RCC 7860 (cell line): ENCODE data around the gene SENP6.
"Not testable (repeated sequence)": the region's sequence is repeated elsewhere in the genome, so short reads cannot be mapped to it uniquely, and the experiment has no call there.

Source experiments
- DNase-seq: peaks from one replicate; pipeline ENCODE4 v3.0.0-alpha.2; 2015; ENCODE audit warnings: low spot score
- FAIRE-seq: peaks from 2 replicates; lab custom pipeline; 2012; peaks lifted over from hg19 to GRCh38; lab: Jason Lieb, UNC

The SENP6 gene

DNA sequence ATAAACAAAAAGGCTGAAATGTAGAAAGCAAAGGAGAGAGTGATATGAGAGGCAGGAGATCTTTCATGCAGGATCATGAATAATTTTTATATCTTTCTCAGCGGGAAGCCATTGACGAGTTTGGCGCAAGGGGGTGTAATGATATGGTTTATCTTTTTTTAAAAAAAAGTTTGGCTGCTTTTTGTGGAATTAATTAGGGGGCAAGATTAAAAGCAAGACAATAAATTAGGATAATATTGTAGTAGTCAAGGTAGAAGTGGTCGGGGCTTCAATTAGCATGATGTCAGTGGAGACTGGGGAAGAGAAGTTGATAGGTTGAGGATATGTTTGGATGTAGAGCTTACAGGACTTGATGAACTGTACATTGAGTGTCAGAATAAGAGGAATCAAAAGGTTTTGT, 4.0 kb downstream of the SENP6 start:
- no peak for FAIRE-seq
- DNase-seq, result no peak

DNA sequence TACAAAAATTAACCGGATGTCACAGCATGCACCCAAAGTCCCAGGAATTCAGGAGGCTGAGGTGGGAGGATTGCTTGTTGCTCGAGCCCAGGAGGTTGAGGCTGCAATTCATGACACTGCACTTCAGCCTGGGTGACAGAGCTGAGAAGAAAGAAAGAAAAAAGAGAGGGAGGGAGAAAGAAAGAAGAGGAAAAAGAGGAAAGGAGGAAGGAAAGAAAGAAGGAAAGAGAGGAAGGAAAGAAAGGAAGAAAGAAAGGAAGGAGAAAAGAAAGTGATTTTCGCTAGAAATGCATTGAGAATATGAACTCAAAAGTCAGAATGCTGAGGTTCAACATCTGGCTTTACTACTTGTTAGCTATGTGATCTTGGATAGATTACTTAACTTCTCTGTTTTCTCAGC, 6.6 kb downstream of the SENP6 start:
- no peak for DNase-seq
- FAIRE-seq, result no peak

DNA sequence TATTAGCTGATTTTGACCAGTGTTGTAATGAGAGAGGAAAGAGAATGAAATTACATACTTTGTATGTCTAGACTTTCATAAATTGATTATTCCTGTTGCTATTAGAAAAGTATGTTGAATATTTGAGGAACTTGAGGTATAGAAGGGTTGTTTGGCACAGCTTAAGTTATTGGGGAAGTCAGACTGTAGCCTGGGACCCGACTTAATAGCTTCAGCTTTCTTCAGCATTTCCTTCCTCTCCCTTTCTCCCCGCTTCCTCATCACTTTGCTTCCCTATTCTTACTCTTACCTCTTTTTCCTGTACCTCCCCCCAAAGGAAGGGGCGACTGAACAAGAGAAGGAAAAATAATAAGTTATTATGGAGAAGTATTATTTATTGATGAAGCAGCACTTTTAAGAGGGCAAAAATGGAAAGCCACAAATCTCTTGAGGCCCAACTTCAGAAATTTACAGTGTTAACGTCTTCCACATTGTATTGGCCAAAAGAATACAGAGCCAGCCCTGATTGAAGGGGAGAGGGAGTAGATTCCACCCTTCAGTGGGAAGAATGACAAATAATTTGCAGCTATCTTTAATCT, 7.4 kb downstream of the SENP6 start:
- FAIRE-seq (no peak), DNase-seq (no peak)

DNA sequence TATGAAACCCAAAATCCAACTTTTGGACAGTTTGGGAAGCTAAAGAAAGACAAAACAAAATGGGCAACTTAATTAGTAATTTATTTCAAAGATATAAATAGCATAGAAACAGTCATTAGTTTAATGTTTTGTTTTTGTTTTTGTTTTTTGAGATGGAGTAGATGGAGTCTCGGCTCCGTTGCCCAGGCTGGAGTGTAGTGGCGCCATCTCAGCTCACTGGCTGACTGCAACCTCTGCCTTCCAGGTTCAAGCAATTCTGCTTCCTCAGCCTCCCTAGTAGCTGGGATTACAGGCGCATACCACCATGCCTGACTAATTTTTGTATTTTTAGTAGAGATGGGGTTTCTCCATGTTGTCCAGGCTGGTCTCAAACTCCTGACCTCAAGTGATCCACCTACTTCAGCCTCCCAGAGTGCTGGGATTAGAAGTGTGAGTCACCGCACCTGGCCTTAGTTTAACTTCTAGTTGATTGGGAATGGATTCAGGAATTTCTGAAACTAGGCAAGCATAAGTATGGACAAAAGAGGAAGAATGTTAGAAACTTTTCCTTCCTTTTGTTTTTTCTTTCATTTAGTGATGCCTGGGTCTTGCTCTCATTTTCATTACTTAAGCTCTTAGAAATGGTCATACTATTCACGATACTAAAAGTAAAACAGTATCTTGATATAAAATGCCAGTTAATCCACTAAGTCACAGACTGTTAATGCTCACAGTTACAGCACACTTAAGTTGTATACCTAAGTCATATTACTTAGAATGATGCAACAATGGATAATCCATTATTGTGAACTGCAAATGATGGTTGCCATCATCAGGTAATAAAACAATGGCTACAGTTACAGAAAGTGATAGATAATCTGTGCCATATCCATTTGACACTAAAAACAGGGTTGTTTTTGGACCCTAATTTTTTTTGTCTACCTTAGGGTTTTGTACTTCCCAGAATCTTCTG, 8.2 kb downstream of the SENP6 start:
- FAIRE-seq, result no peak
- no peak for DNase-seq

DNA sequence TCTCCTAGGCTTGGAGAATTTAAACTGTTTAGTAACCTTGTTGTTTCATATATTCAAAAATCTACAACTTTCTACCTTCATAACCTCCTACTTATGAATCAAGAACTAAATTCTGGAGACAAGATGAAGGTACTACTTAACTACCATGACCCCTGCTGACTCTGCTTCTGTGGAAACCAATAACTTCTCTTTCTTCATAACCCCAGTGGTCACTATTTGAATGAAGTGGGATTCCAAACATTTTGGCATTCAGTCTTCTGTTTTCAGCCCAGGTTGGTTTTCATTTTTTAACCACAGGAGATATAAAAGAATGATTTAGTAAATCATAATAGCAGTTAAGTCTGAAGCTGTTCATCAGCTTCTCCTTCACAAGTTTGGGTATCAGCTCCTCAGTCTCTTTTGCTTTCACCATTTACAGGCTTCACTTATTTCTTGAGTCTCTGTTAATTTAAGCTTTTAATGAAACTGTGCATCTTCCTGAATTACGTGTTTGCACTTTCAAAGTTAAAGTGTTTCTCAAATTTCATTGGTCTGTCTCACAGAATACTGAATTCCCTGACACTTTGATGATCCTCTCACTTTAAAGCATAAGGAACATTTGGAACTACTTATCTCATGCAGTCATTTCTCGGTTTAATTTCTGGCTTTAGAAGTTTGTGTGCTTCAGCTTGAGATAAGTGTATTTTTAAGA, 9.5 kb downstream of the SENP6 start:
- FAIRE-seq (no peak), DNase-seq (no peak)

GRCh38 chr6:75611702-75612375, 10.2 kb downstream of the SENP6 start:
- DNase-seq (no peak), FAIRE-seq (no peak)

DNA sequence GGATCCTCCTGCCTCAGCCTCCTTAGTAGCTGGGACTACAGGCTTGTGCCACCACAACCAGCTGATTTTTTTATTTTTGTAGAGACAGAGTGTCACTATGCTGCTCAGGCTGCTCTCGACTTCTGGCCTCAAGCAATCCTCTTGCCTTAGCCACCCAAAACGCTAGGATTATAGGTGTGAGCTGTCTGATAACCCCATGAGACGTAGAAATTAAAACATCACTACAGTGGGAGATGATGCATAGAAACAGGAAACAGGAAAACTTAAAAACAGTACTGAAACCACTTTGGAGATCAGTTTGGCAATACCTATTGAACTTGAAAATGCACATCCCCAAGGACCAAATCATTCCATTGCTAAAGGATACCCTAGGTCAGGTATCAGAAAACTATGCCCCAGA, 10.8 kb downstream of the SENP6 start:
- DNase-seq (no peak), FAIRE-seq (no peak)

DNA sequence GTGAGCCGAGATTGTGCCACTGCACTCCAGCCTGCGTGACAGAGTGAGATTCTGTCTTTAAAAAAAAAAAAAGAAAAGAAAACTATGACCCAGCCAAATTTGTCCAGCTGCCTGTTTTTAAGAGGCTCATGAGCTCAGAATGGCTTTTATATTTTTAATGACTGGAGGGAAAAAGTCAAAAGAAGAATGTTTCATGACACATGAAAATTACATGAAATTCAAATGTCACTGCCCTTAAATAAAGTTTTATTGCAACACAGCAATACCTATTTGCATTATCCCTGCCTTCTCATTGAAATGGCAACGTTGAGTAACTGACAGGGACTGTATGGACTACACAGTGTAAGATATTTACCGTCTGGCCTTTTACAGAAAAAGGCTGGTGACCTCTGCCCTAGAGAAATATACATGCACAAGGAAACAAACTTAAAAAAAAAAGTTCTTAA, 11.4 kb downstream of the SENP6 start:
- no peak for FAIRE-seq
- DNase-seq, result no peak

DNA sequence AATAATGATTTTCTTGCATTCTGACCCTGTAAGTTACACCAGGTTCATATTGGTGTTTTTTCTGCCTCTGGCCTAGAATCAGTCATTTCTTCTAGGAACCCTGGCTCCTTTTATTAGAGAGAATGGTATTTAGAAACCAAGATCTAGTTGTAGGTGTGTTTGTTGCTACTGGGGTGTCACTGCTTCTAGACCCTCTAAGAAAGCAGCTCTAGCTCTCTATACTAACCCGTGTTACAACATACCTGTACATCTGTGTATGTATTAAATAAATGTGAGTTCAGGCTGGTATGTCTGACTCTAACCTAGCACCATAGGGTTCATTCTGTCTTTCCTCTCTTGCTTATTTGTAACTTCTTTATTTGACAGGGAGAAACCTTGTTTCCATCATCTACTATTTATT, 16.8 kb downstream of the SENP6 start:
- FAIRE-seq (no peak), DNase-seq (no peak)

GRCh38 chr6:75619230-75619899, 17.7 kb downstream of the SENP6 start:
- DNase-seq, result no peak
- no peak for FAIRE-seq

DNA sequence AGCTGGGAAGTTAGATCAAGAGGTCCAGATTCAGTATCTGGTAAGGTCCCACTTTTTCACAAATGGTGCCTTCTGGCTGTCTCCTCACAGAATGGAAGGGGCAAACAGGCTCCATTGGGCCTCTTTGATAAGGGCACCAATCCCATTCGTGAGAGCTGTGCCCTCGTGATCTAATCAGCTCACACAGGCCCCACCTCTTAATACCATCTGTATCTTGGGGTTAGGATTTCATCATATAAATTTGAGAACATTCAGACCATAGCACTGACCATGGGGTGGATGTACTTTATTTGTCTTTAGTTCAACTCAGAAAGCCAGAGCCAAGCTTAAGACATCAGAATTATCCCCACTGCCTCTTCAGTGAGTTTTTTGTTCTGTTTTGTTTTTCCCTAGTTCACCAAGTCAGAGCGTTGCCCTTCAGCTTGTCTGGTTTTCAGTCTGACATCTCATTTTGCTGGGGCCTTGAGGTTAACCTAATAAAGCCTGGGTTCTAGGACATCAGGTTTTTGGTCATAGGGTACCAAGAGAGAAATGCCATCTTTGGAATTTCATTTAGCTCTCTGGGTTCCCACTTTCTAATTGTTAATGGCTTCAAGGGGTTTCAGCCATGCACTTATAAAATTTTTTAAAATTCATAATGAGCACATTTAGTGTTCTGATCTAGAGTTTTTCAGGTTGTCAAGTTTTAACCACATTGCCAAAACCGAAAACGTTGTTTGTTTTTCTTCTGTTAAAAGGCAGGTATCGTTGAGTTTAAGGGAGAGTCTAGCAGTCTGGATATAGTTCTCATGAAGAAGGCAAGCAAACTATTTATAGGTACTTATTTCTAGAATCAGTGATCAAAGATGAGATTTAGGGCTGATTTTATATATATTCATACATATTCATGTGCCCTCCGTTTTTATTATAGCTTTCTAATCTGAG, 19.0 kb downstream of the SENP6 start:
- DNase-seq (no peak), FAIRE-seq (no peak)

DNA sequence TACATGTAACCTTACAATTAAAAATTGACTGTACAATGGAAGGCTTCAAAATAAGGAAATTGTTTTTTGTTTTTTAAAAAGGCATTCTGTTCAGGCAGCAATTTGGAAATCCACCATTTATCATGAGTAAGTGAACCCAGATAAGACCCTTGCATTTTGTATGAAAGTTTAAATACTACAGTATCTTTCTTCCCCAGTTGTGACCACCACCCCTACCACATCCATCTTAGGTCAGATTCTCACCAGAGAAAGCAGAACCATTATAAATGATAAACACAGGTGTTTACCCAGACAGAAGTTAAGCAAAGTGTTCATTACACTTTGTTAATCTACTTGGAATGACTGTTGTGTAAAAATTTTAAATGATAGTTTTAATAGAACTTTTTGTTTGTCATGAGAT, 20.2 kb downstream of the SENP6 start:
- FAIRE-seq, result no peak
- no peak for DNase-seq

DNA sequence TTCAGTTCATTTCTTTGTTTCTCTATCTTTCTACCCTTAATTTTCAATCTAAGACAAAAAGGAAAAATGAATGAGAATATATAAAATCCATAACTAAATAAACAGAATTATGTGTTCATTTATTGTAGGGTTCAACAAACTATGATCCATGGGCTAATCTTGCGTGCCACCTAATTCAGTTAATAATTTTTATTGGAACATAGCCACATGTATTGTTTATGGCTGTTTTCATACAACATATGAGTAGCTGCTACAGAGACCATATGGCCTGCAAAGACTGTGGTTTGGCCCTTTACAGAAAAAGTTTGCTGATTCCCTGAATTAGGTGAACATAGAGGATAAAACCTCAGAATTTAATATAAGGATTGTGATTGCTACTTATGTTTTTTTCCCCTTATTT, 21.8 kb downstream of the SENP6 start:
- FAIRE-seq, result no peak
- no peak for DNase-seq

DNA sequence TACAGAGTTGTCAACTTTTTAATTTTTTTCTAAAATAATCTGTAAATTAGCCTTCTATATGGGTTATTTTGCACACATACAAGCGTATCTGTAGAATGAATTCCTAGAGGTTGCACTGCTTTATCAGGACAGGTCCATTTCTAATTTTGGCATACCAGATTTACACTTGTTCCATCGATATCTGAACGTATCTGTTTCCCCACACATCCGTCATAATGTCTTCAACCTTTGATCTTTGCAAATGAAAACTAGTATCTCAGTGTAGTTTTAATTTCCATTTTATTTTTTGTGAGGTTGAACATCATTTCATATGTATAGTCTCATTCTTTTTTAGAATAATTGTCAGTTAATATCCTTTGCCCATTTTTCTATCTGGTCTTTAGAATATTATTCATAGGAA, 22.7 kb downstream of the SENP6 start:
- FAIRE-seq (no peak), DNase-seq (no peak)

DNA sequence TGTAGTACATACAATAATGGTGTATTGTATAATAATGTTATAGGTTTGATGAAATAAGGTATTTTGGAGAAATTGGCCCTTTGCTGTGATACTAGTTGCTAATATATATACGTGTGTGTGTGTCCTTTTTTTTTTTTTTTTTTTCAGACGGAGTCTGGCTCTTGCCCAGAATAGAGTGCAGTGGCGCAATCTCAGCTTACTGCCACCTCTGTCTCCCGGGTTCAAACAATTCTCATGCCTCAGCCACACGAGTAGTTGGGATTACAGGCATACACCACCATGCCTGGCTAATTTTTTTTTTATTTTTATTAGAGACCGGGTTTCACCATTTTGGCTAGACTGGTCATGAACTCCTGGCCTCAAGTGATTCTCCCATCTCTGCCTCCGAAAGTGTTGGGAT, 23.3 kb downstream of the SENP6 start:
- no peak for FAIRE-seq
- DNase-seq, result no peak

DNA sequence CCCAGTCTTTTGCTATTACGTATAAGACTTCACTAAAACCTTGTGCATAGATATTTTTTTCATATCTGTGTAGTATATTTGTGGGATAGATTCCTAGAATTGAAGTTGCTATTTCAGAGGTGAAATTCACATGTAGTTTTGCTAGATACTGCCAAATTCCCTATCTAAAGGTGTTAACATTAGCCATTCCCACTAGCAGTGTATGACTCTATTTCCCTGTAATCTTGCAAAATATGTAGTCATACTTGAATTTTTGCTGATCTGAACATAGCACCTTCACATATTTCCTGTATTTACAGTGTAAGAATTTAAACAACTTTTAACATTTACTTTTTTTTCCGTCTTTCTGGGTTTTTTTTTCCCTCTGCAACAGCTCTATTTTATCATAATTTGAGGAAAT, 24.9 kb downstream of the SENP6 start:
- no peak for FAIRE-seq
- no peak for DNase-seq

- not testable (repeated sequence) for DNase-seq, FAIRE-seq
Measured at GRCh38 chr6:75627708-75628107, 26.0 kb downstream of the SENP6 start.

DNA sequence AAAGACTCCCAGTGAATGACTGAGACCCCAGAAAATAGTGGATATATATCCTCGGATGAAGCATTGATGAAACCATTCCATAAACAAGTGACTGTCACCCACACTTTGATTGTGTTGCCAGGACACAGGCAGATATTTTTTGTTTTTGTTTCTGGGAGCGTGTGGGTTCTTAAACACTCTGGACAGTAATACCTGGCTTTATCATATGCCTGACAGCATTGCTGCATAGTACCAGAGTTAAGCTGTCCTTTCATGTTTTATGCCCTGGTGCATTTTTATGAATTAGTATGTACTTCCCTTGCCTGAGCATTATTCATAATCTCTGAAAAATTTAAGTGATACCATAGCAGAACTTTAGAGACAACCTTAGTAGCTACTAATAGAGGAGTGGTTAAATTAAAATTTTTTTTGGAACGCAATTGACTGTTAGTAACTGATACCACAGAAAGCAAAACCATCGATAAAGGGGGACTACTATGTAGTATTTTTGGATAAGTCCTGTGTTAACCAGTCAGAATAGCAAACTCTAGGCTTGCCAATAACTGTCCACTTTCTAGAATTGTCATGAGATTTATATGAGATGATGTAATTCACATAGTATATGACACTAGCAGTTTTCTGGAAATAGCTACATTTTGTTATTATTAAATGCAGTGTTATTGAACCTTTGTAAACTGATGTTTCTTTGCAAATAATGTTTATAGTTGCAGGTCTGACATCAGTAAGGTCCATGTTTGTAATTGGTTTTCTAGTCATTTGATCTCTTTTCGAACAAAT, 30.4 kb downstream of the SENP6 start:
- DNase-seq (no peak), FAIRE-seq (no peak)

- no peak for DNase-seq
- no peak for FAIRE-seq
Measured at GRCh38 chr6:75633045-75633444, 31.4 kb downstream of the SENP6 start.
